HEK293 (cell line): Measurements from ENCODE around the gene VPS54.
A peak's percentile ranks its signal among the peaks of the same experiment; 100 is the strongest.

Experiments used
- GLIS1 ChIP-seq: fragments of 450-650 bp; formaldehyde crosslinking; IDR thresholded peaks from 2 replicates; pipeline ENCODE4 v1.5.1; 2016; ENCODE audit warnings: missing biosample characterization, missing genetic modification characterization
- GLIS2 ChIP-seq: fragments of 450-650 bp; formaldehyde crosslinking; IDR thresholded peaks from 2 replicates; pipeline ENCODE4 v1.5.1; 2016; ENCODE audit warnings: missing biosample characterization, missing genetic modification characterization
- KLF7 ChIP-seq: fragments of 450-650 bp; formaldehyde crosslinking; IDR thresholded peaks from 2 replicates; pipeline ENCODE4 v1.5.1; 2016; ENCODE audit warnings: missing biosample characterization, missing genetic modification characterization, borderline replicate concordance
- KLF8 ChIP-seq: fragments of 450-650 bp; formaldehyde crosslinking; IDR thresholded peaks from 2 replicates; pipeline ENCODE4 v1.5.1; 2016; ENCODE audit warnings: missing biosample characterization, missing genetic modification characterization
- MEIS1 ChIP-seq: sonication (generic); formaldehyde crosslinking; IDR thresholded peaks from 2 replicates; pipeline ENCODE4 v1.8.1; 2022; ENCODE audit warnings: missing genetic modification reagents, mild to moderate bottlenecking, borderline replicate concordance
- MZF1 ChIP-seq: fragments of 450-650 bp; formaldehyde crosslinking; IDR thresholded peaks from 2 replicates; pipeline ENCODE4 v1.5.1; 2017; ENCODE audit warnings: missing biosample characterization, missing genetic modification characterization, borderline replicate concordance
- OSR2 ChIP-seq: fragments of 450-650 bp; formaldehyde crosslinking; IDR thresholded peaks from 2 replicates; pipeline ENCODE4 v1.5.1; 2016; ENCODE audit warnings: missing biosample characterization, missing genetic modification characterization
- SP7 ChIP-seq: fragments of 450-650 bp; formaldehyde crosslinking; IDR thresholded peaks from 2 replicates; pipeline ENCODE4 v1.5.1; 2016; ENCODE audit warnings: missing biosample characterization, missing genetic modification characterization
- ZBTB17 ChIP-seq: fragments of 450-650 bp; formaldehyde crosslinking; IDR thresholded peaks from 2 replicates; pipeline ENCODE4 v1.5.1; 2016; ENCODE audit warnings: missing biosample characterization, missing genetic modification characterization
- ZBTB21 ChIP-seq: fragments of 450-650 bp; formaldehyde crosslinking; IDR thresholded peaks from 2 replicates; pipeline ENCODE4 v1.5.1; 2017; ENCODE audit warnings: missing biosample characterization, missing genetic modification characterization
- ZNF23 ChIP-seq: fragments of 450-650 bp; formaldehyde crosslinking; IDR thresholded peaks from 2 replicates; pipeline ENCODE4 v1.5.1; 2016; ENCODE audit warnings: missing biosample characterization, missing genetic modification characterization, borderline replicate concordance
- ZNF510 ChIP-seq: fragments of 450-650 bp; formaldehyde crosslinking; IDR thresholded peaks from 2 replicates; pipeline ENCODE4 v1.5.1; 2018; ENCODE audit warnings: mild to moderate bottlenecking, missing genetic modification characterization, missing biosample characterization; ENCODE audit not compliant: insufficient replicate concordance
- ZNF530 ChIP-seq: fragments of 450-650 bp; formaldehyde crosslinking; IDR thresholded peaks from 2 replicates; pipeline ENCODE4 v1.5.1; 2016; ENCODE audit warnings: low read depth, missing biosample characterization, missing genetic modification characterization
- ZNF560 ChIP-seq: fragments of 450-650 bp; formaldehyde crosslinking; IDR thresholded peaks from 2 replicates; pipeline ENCODE4 v1.5.1; 2017; ENCODE audit warnings: missing biosample characterization, missing genetic modification characterization, borderline replicate concordance
- ZNF654 ChIP-seq: fragments of 450-650 bp; formaldehyde crosslinking; IDR thresholded peaks from 2 replicates; pipeline ENCODE4 v1.5.1; 2016; ENCODE audit warnings: low read depth, missing biosample characterization, missing genetic modification characterization
- ZNF658 ChIP-seq: fragments of 450-650 bp; formaldehyde crosslinking; IDR thresholded peaks from 2 replicates; pipeline ENCODE4; 2016; ENCODE audit warnings: missing biosample characterization, missing genetic modification characterization
- ZNF660 ChIP-seq: fragments of 450-650 bp; IDR thresholded peaks from 2 replicates; pipeline ENCODE4 v1.5.1; 2018; ENCODE audit warnings: missing biosample characterization, mild to moderate bottlenecking, missing genetic modification characterization
- ZNF664 ChIP-seq: fragments of 450-650 bp; formaldehyde crosslinking; IDR thresholded peaks from 2 replicates; pipeline ENCODE4 v1.5.1; 2016; ENCODE audit warnings: missing biosample characterization, missing genetic modification characterization
- ZNF670 ChIP-seq: fragments of 450-650 bp; formaldehyde crosslinking; IDR thresholded peaks from 2 replicates; pipeline ENCODE4 v1.5.1; 2016; ENCODE audit warnings: missing biosample characterization, missing genetic modification characterization, low read depth
- ZNF777 ChIP-seq: fragments of 450-650 bp; formaldehyde crosslinking; IDR thresholded peaks from 2 replicates; pipeline ENCODE4 v1.5.1; 2017; ENCODE audit warnings: missing biosample characterization, missing genetic modification characterization, borderline replicate concordance
- ZNF843 ChIP-seq: fragments of 450-650 bp; formaldehyde crosslinking; IDR thresholded peaks from 2 replicates; pipeline ENCODE4 v1.5.1; 2016; ENCODE audit warnings: missing biosample characterization, missing genetic modification characterization
- ZSCAN30 ChIP-seq: fragments of 450-650 bp; IDR thresholded peaks from 2 replicates; pipeline ENCODE4 v1.5.1; 2018; ENCODE audit warnings: missing biosample characterization, mild to moderate bottlenecking, missing genetic modification characterization, moderate library complexity
- TF ChIP-seq, protein P1 (sequence below): fragments of 450-650 bp; formaldehyde crosslinking; IDR thresholded peaks from 2 replicates; pipeline ENCODE4 v1.5.1; 2016; ENCODE audit warnings: missing biosample characterization, missing genetic modification characterization
- TF ChIP-seq, protein P2 (sequence below): fragments of 450-650 bp; formaldehyde crosslinking; IDR thresholded peaks from 2 replicates; pipeline ENCODE4 v1.5.1; 2016; ENCODE audit warnings: missing biosample characterization, missing genetic modification characterization
- TF ChIP-seq, protein P3 (sequence below): fragments of 450-650 bp; formaldehyde crosslinking; IDR thresholded peaks from 2 replicates; pipeline ENCODE4 v1.5.1; 2016; ENCODE audit warnings: missing biosample characterization, missing genetic modification characterization, borderline replicate concordance
- TF ChIP-seq, protein P4 (sequence below): fragments of 450-650 bp; formaldehyde crosslinking; conservative IDR thresholded peaks from 2 replicates; pipeline ENCODE4 v1.5.1; 2016; ENCODE audit warnings: low read depth, missing biosample characterization, missing genetic modification characterization

The VPS54 gene

DNA sequence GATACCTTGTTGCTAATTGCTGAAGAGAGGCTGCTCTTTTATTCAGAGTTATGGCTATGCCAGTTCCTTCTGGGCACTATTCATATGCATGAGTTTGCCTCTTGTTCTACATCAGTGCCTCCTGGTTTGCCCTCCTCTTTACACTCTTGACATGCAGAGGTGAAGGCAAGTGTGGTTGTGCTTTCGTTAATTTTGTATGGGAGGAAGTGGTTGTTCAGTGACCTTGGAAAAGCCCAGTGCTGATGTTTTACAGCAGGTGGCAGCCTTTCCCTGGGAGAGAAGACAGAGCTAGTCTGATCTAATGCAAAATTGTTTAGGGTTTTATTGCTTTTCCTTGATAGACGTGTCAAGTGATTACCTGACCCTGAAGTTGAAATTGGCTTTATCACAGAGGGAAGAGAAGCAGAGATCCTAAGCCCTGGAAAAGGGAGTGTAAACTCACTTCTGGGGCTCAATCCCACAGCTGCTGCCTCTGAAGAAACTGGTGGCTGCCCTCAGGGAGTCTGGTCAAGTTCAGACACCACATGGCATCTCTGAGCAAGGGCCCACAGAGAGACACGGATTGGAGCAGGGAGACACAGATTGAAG, 30.5 kb upstream of the VPS54 start (continued):
- TF ChIP-seq, protein P1, sequence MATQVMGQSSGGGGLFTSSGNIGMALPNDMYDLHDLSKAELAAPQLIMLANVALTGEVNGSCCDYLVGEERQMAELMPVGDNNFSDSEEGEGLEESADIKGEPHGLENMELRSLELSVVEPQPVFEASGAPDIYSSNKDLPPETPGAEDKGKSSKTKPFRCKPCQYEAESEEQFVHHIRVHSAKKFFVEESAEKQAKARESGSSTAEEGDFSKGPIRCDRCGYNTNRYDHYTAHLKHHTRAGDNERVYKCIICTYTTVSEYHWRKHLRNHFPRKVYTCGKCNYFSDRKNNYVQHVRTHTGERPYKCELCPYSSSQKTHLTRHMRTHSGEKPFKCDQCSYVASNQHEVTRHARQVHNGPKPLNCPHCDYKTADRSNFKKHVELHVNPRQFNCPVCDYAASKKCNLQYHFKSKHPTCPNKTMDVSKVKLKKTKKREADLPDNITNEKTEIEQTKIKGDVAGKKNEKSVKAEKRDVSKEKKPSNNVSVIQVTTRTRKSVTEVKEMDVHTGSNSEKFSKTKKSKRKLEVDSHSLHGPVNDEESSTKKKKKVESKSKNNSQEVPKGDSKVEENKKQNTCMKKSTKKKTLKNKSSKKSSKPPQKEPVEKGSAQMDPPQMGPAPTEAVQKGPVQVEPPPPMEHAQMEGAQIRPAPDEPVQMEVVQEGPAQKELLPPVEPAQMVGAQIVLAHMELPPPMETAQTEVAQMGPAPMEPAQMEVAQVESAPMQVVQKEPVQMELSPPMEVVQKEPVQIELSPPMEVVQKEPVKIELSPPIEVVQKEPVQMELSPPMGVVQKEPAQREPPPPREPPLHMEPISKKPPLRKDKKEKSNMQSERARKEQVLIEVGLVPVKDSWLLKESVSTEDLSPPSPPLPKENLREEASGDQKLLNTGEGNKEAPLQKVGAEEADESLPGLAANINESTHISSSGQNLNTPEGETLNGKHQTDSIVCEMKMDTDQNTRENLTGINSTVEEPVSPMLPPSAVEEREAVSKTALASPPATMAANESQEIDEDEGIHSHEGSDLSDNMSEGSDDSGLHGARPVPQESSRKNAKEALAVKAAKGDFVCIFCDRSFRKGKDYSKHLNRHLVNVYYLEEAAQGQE (tag by site-specific recombination), result no peak
- TF ChIP-seq ZNF510 (tag by site-specific recombination), result no peak
- no peak for TF ChIP-seq ZSCAN30
- TF ChIP-seq MZF1 (tag by site-specific recombination), result no peak
- TF ChIP-seq, protein P2, sequence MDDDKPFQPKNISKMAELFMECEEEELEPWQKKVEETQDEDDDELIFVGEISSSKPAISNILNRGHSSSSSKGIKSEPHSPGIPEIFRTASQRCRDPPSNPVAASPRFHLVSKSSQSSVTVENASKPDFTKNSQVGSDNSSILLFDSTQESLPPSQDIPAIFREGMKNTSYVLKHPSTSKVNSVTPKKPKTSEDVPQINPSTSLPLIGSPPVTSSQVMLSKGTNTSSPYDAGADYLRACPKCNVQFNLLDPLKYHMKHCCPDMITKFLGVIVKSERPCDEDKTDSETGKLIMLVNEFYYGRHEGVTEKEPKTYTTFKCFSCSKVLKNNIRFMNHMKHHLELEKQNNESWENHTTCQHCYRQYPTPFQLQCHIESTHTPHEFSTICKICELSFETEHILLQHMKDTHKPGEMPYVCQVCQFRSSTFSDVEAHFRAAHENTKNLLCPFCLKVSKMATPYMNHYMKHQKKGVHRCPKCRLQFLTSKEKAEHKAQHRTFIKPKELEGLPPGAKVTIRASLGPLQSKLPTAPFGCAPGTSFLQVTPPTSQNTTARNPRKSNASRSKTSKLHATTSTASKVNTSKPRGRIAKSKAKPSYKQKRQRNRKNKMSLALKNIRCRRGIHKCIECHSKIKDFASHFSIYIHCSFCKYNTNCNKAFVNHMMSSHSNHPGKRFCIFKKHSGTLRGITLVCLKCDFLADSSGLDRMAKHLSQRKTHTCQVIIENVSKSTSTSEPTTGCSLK, result no peak
- TF ChIP-seq, protein P3, sequence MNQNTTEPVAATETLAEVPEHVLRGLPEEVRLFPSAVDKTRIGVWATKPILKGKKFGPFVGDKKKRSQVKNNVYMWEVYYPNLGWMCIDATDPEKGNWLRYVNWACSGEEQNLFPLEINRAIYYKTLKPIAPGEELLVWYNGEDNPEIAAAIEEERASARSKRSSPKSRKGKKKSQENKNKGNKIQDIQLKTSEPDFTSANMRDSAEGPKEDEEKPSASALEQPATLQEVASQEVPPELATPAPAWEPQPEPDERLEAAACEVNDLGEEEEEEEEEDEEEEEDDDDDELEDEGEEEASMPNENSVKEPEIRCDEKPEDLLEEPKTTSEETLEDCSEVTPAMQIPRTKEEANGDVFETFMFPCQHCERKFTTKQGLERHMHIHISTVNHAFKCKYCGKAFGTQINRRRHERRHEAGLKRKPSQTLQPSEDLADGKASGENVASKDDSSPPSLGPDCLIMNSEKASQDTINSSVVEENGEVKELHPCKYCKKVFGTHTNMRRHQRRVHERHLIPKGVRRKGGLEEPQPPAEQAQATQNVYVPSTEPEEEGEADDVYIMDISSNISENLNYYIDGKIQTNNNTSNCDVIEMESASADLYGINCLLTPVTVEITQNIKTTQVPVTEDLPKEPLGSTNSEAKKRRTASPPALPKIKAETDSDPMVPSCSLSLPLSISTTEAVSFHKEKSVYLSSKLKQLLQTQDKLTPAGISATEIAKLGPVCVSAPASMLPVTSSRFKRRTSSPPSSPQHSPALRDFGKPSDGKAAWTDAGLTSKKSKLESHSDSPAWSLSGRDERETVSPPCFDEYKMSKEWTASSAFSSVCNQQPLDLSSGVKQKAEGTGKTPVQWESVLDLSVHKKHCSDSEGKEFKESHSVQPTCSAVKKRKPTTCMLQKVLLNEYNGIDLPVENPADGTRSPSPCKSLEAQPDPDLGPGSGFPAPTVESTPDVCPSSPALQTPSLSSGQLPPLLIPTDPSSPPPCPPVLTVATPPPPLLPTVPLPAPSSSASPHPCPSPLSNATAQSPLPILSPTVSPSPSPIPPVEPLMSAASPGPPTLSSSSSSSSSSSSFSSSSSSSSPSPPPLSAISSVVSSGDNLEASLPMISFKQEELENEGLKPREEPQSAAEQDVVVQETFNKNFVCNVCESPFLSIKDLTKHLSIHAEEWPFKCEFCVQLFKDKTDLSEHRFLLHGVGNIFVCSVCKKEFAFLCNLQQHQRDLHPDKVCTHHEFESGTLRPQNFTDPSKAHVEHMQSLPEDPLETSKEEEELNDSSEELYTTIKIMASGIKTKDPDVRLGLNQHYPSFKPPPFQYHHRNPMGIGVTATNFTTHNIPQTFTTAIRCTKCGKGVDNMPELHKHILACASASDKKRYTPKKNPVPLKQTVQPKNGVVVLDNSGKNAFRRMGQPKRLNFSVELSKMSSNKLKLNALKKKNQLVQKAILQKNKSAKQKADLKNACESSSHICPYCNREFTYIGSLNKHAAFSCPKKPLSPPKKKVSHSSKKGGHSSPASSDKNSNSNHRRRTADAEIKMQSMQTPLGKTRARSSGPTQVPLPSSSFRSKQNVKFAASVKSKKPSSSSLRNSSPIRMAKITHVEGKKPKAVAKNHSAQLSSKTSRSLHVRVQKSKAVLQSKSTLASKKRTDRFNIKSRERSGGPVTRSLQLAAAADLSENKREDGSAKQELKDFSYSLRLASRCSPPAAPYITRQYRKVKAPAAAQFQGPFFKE (tag by site-specific recombination), result no peak
- no peak for TF ChIP-seq MEIS1 (CRISPR knock-in tag)
- TF ChIP-seq, protein P4, sequence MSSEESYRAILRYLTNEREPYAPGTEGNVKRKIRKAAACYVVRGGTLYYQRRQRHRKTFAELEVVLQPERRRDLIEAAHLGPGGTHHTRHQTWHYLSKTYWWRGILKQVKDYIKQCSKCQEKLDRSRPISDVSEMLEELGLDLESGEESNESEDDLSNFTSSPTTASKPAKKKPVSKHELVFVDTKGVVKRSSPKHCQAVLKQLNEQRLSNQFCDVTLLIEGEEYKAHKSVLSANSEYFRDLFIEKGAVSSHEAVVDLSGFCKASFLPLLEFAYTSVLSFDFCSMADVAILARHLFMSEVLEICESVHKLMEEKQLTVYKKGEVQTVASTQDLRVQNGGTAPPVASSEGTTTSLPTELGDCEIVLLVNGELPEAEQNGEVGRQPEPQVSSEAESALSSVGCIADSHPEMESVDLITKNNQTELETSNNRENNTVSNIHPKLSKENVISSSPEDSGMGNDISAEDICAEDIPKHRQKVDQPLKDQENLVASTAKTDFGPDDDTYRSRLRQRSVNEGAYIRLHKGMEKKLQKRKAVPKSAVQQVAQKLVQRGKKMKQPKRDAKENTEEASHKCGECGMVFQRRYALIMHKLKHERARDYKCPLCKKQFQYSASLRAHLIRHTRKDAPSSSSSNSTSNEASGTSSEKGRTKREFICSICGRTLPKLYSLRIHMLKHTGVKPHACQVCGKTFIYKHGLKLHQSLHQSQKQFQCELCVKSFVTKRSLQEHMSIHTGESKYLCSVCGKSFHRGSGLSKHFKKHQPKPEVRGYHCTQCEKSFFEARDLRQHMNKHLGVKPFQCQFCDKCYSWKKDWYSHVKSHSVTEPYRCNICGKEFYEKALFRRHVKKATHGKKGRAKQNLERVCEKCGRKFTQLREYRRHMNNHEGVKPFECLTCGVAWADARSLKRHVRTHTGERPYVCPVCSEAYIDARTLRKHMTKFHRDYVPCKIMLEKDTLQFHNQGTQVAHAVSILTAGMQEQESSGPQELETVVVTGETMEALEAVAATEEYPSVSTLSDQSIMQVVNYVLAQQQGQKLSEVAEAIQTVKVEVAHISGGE (tag by site-specific recombination), result no peak
- TF ChIP-seq GLIS2 (tag by site-specific recombination), result no peak
- TF ChIP-seq KLF7 (tag by site-specific recombination), result no peak
- TF ChIP-seq ZNF560, result no peak
- peak; percentile 93 for TF ChIP-seq ZNF654 (tag by site-specific recombination)
- TF ChIP-seq ZNF530 (tag by site-specific recombination), result no peak
- no peak for TF ChIP-seq ZNF664 (tag by site-specific recombination)
- no peak for TF ChIP-seq ZNF843 (tag by site-specific recombination)
- TF ChIP-seq ZNF660 (tag by site-specific recombination), result 0 out of 2 replicates have a peak, but pooled peaks have one; percentile 37
- TF ChIP-seq ZNF23, result no peak
- 0 out of 2 replicates have a peak, but pooled peaks have one; percentile 29 for TF ChIP-seq SP7
- peak; percentile 91 for TF ChIP-seq ZBTB17 (tag by site-specific recombination)
- no peak for TF ChIP-seq GLIS1 (tag by site-specific recombination)
- TF ChIP-seq ZNF670 (tag by site-specific recombination), result no peak
- no peak for TF ChIP-seq OSR2 (tag by site-specific recombination)
- no peak for TF ChIP-seq ZNF658 (tag by site-specific recombination)
- no peak for TF ChIP-seq KLF8
- TF ChIP-seq ZBTB21 (tag by site-specific recombination), result no peak
- no peak for TF ChIP-seq ZNF777 (tag by site-specific recombination)
